HG03280 (cell line): Measurements from ENCODE around the gene ZNF816.
"Not testable (repeated sequence)": the region's sequence is repeated elsewhere in the genome, so short reads cannot be mapped to it uniquely, and the experiment has no call there.

Experiments
- ATAC-seq: cut with Tn5 transposase; IDR thresholded peaks from one replicate; pipeline ENCODE4 v1.9.1; 2021; ENCODE audit warnings: mild to moderate bottlenecking, moderate library complexity; ENCODE audit not compliant: unreplicated experiment

The ZNF816 gene

GRCh38 chr19:52936151-52936953, 26.3 kb downstream of the ZNF816 start:
- ATAC-seq, result no peak

- no peak for ATAC-seq
These were observed 27.2 kb downstream of the ZNF816 start for GRCh38 chr19:52935434-52935833.

GRCh38 chr19:52924641-52925040, 38.0 kb downstream of the ZNF816 start:
- not testable (repeated sequence) for ATAC-seq

- no peak for ATAC-seq
These were observed 38.7 kb downstream of the ZNF816 start for GRCh38 chr19:52923778-52924593.

- ATAC-seq, result peak; percentile 98
These were observed 39.6 kb downstream of the ZNF816 start, which contains the start of gene ZNF888 for GRCh38 chr19:52922841-52923777. Gene ZNF888, minus strand, starts transcription at chr19:52923428. Its CDS starts 5,555 bp downstream, at chr19:52917873.

- ATAC-seq, result no peak
These were observed 45.1 kb downstream of the ZNF816 start for GRCh38 chr19:52917531-52917930.

- ATAC-seq, result no peak
These were observed 52.0 kb downstream of the ZNF816 start for GRCh38 chr19:52910648-52911047.

GRCh38 chr19:52904052-52904780, 58.5 kb downstream of the ZNF816 start:
- not testable (repeated sequence) for ATAC-seq

- ATAC-seq, result no peak
These were observed 60.8 kb downstream of the ZNF816 start for GRCh38 chr19:52901842-52902241.
